GOT3 (cell line): ENCODE data around the gene SLC12A7.
"Not testable (repeated sequence)": the region's sequence is repeated elsewhere in the genome, so short reads cannot be mapped to it uniquely, and the experiment has no call there.

Experiments
- DNase-seq: peaks from one replicate; lab custom pipeline; 2025; ENCODE audit warnings: mixed read lengths; lab: John Stamatoyannopoulos, UW

SLC12A7 gene

DNA sequence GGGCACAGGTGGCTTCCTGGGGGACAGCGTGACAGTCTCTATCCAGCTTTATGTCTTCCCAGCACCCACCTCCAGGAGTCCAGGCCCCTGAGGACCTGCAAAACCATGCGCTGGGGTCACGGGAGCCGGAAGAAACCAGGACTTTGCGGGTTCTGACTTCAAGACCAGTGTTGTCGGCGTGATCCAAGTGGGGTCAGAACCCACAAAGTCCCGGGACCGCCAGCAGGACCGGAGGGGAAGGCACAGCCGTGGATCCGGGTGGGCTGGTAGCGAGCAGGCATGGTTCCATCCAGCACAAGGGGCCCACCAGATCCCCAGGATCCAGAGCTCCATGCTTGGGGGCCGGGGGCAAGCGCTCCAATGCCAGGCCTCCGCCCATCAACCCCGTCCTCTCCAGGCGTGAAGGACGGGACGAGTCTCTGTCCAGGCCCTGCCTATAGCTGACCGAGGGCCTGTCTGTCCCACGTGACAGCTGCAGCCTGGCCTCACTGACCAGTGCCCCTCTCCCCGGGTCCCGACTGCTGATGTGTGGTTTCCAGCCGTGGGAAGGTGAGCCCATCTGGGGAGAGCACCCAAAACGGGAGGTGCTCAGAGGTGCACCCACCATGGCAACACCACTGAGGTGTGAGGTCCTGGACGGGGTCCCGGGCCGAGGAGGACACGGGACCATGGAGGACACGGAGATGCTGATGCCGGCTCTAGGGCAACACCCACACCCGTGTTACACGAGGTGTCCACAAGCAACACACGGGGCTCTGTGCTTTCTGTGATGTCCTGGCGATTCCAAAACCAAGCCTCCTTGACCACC is 48.9 kb downstream of the SLC12A7 start:
- no peak for DNase-seq

DNA sequence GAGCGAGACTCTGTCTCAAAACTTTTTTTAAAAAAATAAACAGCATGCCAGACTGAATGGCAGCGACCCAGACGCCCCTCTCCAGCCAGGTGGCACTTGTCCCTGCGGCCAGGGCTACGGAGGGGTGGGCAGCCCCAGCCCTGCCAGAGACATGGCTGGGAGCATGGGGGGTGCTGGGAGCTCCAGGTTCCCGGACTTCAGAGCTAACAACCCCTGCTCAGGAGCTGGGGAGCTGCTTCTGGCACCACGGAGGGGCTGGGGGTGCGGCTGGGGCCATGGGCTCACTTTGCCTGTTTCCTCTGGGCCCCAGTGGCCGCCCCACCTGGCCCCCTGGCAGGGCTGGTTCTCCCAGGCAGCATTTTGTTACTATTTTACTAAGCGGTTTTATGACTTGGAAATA is 49.9 kb downstream of the SLC12A7 start:
- DNase-seq, result no peak

DNA sequence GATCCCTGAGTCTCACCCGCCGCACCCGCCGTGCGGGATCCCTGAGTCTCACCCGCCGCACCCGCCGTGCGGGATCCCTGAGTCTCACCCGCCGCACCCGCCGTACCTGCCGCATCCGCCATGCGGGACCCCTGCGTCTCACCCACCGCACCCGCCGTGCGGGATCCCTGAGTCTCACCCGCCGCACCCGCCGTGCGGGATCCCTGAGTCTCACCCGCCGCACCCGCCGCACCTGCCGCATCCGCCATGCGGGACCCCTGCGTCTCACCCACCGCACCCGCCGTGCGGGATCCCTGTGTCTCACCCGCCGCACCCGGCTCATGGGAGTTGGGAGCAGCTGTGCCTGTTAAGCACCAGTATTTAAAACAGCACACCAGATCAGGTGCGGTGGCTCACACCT is 50.6 kb downstream of the SLC12A7 start:
- not testable (repeated sequence) for DNase-seq

GRCh38 chr5:1060535-1060981 is 51.3 kb downstream of the SLC12A7 start:
- no peak for DNase-seq

DNA sequence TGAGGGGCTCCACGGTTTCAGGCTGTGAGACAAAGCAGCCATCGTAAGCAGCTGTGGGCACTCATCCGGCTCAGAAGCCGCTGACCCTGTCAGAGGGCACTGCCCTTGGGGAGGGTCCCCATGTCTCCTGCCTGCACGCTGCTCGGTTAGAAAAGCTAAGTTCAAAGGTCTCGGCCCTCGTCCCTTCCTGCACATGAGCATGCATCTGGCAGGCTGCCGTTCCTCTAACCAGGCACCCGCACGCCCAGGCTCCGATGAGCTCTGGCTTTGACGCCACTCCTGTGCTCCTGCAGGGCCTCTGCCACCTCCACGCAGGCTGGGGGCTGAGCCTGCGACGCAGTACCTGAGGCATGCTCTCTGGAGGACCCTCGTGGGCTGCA is 52.0 kb downstream of the SLC12A7 start:
- no peak for DNase-seq

DNA sequence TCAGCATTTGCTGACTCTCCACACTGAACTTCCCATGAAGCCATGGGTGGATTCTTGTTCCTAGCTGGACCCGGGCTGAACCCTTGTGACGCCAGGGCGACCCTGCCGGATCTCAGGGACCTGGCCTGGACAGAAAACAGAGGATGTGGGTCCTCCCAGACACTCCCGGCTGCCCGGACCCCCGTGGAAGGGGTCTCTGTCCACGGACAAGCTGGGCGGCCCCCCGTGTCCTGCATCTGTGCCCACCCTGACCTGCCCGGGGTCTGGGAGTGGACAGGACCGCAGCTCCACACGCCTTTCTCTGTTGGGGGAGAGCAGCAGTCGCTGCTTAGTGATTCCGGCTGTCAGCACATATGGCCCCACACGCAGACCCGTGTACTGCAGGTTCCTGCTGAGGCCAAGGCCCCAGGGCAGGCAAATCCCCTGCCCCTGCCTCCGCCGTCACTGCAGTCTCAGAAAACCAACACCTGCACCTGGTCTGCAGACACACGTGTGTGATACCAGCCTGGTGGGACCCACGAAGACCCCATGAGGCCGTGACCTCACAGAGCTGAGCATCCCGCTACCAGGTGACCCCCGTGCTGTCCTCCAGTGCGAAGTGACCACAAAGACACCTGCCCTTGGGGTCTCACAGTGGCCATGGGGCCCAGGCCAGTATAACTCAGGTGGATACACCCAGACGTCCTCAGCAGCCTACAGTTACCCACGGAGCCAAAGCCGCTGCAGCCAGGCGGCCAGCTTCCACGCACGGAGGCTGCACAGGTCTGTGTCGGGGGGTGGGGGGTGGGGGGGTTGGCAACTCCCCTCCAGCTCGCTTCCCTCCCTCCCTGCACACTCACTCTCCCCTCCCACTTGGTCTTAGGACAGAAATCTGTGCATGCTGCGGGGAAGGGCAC is 52.6 kb downstream of the SLC12A7 start:
- no peak for DNase-seq

GRCh38 chr5:1058083-1058945 is 53.5 kb downstream of the SLC12A7 start:
- DNase-seq, result no peak

- DNase-seq, result no peak
Measured at GRCh38 chr5:1057485-1058082, 54.3 kb downstream of the SLC12A7 start.

DNA sequence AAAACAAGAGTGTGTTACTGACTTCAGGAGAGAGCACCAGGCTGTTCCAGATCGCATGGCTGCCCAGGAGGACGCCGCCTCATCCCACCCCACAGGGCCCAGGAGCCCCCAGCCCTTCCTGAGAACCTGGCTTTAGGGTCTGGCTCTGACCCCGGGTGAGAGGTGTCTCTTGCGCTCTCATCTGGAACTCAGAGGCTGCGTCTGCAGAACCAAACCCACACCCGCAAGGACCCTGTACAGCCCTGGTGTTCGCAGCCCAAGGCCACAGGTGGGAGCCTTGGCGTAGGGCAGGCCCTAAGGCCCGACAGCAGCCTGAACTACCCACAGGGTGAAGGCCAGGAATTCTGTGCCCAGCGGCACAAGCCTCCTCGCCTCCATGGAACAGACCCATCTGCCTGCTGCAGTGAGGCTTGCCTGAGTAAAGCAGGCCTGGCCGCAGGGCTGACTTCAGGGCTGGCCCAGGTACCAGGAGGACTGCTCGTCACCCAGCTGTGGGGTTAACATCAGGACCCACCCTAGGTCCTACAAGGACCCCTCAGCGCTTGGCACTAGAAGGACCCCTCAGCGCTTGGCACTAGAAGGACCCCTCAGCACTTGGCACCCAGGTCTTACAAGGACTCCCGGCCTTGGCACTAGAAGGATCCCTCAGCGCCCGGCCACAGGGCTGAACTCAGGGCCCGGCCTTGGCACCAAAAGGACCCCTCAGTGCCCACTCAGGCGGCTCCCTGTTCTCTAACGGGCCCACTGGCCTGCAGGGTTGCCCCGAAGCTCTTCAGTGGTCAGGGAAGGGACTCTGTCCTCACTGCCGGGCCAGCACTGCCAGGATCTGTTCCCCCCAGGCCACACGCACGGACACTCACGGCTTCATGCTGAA is 55.0 kb downstream of the SLC12A7 start:
- DNase-seq, result no peak

DNA sequence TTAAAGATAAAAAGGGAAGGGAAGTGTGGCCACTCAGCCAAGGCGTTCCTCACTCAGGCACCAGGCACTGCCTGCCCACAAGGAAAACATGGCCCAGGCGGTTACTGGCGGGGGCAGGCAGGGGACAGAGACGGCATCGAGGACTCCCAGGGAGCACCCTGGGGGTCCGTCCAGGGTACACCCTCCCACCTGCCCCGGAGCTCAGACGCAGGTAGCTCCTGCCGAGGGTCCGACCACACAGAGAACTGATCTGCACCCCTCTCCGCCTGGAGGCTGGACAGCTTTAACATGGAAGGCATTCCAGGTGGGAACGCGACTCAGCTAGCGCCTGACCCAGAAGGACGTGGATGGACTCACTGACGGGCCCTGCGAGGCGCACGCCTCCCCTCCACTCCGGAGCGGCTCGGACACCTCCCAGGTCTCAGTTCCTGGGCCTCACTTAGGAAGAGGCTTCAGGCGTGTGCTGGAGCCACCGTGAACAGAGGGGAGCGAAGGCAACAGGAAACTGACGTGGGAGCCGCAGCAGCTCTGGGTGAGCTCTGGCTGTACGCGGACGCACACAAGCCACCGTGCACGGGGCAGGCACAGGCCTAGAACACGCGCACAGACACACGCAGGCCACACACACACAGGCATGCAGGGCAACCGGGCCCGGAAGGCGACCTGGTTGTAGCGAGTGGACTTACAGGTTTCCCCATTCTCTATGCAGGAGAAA is 55.8 kb downstream of the SLC12A7 start:
- DNase-seq, result no peak

DNA sequence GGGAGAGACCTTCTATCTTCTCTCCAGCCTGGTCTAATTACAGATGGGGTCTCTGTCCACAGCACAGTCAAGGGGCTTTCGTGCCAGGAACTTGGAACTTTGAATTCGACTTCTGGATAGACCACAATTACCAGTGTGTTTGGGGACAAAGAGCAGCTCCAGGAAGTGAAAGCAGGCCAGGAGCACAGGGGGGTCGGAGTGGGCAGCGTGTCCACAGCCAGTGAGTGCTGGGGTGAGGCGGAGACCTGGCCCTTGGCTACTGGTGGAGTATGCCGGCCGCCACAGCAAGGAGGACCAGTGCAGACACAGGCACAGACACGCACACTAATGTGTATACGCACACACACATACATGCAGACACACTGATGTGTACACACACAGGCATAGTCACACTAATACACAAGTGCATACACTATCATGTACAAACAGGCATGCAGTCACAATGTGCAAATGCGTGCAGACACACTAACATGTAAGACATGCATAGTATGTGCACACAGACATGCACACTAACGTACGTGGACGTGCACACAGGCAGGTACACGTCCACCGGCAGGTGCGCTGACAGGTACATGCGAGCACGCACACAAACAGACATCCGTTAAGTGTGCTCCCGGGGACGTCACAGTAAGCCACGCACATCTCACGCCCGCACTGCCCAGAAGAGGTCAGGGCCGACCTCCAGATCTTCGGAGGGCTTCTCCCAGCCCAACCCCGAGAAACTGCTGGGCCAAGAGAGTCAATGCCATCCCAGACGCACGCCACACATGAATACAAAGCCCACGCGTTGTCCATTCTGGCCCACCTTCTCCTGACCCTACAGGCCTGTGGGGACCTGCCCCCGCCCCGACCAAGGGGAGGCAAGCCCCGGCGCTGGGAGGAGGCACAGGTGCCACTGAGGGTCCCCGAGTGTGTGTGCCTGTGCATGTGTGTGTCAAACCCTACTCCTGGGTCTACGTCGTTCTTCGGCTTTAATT is 56.8 kb downstream of the SLC12A7 start:
- DNase-seq, result no peak

DNA sequence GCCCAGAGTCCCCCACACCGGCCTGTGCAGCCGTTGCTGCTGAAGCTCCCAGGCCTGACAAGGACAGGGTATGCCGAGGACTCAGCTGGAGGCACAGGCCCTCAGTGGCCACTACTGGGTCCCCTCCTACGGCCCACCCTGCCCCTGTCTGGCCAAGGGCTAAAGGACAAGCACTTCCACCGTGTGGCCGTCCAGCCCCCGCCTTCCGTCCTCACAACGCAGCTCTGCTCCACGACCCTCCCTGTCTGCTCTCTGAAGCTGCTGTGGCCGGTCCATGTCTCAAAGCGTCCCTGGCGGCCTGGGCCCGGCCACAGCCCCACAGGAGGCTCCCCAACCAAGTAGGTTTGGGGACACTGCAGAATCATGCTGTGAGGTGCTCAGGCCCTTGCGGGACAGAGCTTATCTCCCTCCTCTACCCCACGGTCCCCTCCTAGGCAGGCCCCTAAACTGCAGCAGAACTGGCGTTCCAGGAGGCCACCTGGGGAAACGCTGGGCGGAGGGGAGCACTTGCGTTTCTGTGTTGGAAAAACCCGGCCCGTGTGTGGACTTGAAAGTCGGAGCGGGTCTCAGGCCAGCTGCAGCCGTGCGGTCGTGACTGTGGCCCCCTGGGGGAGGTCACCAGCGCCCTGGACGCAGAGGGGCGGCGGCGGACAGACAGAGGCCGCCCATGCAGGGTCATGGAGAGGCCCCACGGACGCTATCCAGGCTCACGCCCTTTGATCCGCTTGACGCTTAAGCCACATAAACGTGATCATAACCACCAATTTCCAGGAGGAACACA is 57.7 kb downstream of the SLC12A7 start:
- DNase-seq, result no peak

- DNase-seq, result no peak
Measured at GRCh38 chr5:1053391-1054017, 58.4 kb downstream of the SLC12A7 start.

GRCh38 chr5:1052641-1053390 is 59.0 kb downstream of the SLC12A7 start:
- no peak for DNase-seq

- DNase-seq, result no peak
Measured at GRCh38 chr5:1052076-1052475, 59.8 kb downstream of the SLC12A7 start.

DNA sequence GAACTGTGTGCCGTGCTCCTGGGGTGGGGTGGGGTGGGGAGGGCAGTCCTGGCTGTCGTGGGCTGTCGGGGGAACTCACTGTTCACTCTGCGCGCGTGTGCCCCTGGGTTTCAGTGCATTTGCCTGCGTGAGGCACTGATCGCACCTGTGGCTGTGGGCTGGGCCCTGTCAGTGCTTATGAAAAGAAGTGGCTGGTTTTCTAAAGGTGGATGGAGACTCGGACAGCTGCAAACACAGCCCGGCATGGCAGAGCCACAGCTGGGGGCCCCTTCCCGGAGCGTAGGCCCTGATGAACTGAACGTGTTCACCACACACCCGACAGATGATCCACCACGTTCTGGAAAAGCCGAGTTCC is 60.5 kb downstream of the SLC12A7 start:
- DNase-seq, result no peak
